ENCODE results near the gene ZFYVE28. TPM values are rescaled to one million over a fixed set of nuclear protein-coding genes. Genes with fewer than 3 reads are reported as not detected.

Gene ZFYVE28
- total and polyA plus RNA-seq, 2 donors (not counting 1 experiment from before 2014, with no cell fraction given): 5.8 to 12.1 TPM

GRCh38 chr4:2269206-2269531 lies 149.3 kb downstream of the ZFYVE28 start:
- no peak overlapping the region for H3K4me3 ChIP-seq (ENCODE audit: control extremely low read depth in 1 of 5, extremely low read depth in 1 of 5, insufficient read depth in 1 of 5, low read depth in 2 of 5, low read length in 4 of 5)
- ChIA-PET POLR2A (no interaction called here), CTCF (no interaction called here)
- no peaks in the 10 kb centered on the region for H3K9me3 ChIP-seq (ENCODE audit: control extremely low read depth in 1 of 3, control insufficient read depth in 2 of 3, insufficient read depth in 1 of 3, low read length in 2 of 3)
- H3K36me3 ChIP-seq (replicated peaks in 1 of 2; ENCODE audit: control extremely low read depth in 1 of 2, control insufficient read depth in 1 of 2, extremely low read depth in 1 of 2, insufficient read depth in 2 of 2, low read length in 1 of 2): no peaks in the 10 kb centered on the region
- H3K9ac ChIP-seq (ENCODE audit: low read length): no peak overlapping the region
- H3K4me2 ChIP-seq (replicated peaks; ENCODE audit: low read depth, low read length, poor library complexity, severe bottlenecking): no peak overlapping the region
- no peaks in the 10 kb centered on the region for H3K9me3 Mint-ChIP-seq (ENCODE audit: insufficient read depth)
- no peak overlapping the region for H3K4me3 Mint-ChIP-seq
- ATAC-seq (ENCODE audit: low read depth): no peak
- DNase-seq: no peak
- no peaks in the 10 kb centered on the region for H4K20me1 ChIP-seq (ENCODE audit: control insufficient read depth, insufficient read depth, low read length, poor library complexity, severe bottlenecking)
- no peak for TF ChIP-seq CTCF (IDR thresholded peaks at IDR 0.05)
- TF ChIP-seq EZH2 (IDR thresholded peaks at IDR 0.05; ENCODE audit: borderline replicate concordance, insufficient read depth, low read depth, low read length, poor library complexity, severe bottlenecking): no peak
- no peak overlapping the region for H3K27ac ChIP-seq (ENCODE audit: low read length in 2 of 2)
- H3K27me3 Mint-ChIP-seq: no peaks in the 10 kb centered on the region
- H3K27ac Mint-ChIP-seq: no peak overlapping the region
- H3K27me3 ChIP-seq (replicated peaks in 1 of 4; ENCODE audit: control extremely low read depth in 1 of 4, control insufficient read depth in 3 of 4, insufficient read depth in 4 of 4, low read length in 3 of 4): no peaks in the 10 kb centered on the region
- H2AFZ ChIP-seq (ENCODE audit: insufficient read depth, low read depth, low read length, poor library complexity, severe bottlenecking): no peak overlapping the region
- peaks cover 0 to 3% of the 10 kb centered on the region in 2 donors for H3K4me1 ChIP-seq (ENCODE audit: control insufficient read depth in 2 of 2, insufficient read depth in 2 of 2, low read length in 2 of 2)
- 82% methylated on average over 5 of the region's 6 CpGs for WGBS (ENCODE audit: insufficient coverage)
- intact Hi-C loops (cut with micrococcal nuclease): loop anchor here (10.0 kb wide), 1 partner anchor 426 kb away; no protein-coding TSS in a partner anchor
- H3K79me2 ChIP-seq (ENCODE audit: control insufficient read depth, insufficient read depth, low read length): peaks cover 4% of the 10 kb centered on the region
- H3K4me1 Mint-ChIP-seq: no peaks in the 10 kb centered on the region

- H4K20me1 ChIP-seq (ENCODE audit: control insufficient read depth, insufficient read depth, low read length, poor library complexity, severe bottlenecking): no peaks in the 10 kb centered on the region
- no peaks in the 10 kb centered on the region for H3K36me3 ChIP-seq (replicated peaks in 1 of 2; ENCODE audit: control extremely low read depth in 1 of 2, control insufficient read depth in 1 of 2, extremely low read depth in 1 of 2, insufficient read depth in 2 of 2, low read length in 1 of 2)
- no peak overlapping the region for H2AFZ ChIP-seq (ENCODE audit: insufficient read depth, low read depth, low read length, poor library complexity, severe bottlenecking)
- H3K4me3 ChIP-seq (ENCODE audit: control extremely low read depth in 1 of 5, extremely low read depth in 1 of 5, insufficient read depth in 1 of 5, low read depth in 2 of 5, low read length in 4 of 5): no peak overlapping the region
- no peak overlapping the region for H3K4me2 ChIP-seq (replicated peaks; ENCODE audit: low read depth, low read length, poor library complexity, severe bottlenecking)
- POLR2A ChIA-PET: no interaction called here
- TF ChIP-seq CTCF (IDR thresholded peaks at IDR 0.05) (no peak), EZH2 (IDR thresholded peaks at IDR 0.05; ENCODE audit: borderline replicate concordance, insufficient read depth, low read depth, low read length, poor library complexity, severe bottlenecking) (no peak)
- no peaks in the 10 kb centered on the region for H3K9me3 Mint-ChIP-seq (ENCODE audit: insufficient read depth)
- H3K27me3 ChIP-seq (replicated peaks in 1 of 4; ENCODE audit: control extremely low read depth in 1 of 4, control insufficient read depth in 3 of 4, insufficient read depth in 4 of 4, low read length in 3 of 4): no peaks in the 10 kb centered on the region
- DNase-seq (no peak), ATAC-seq (ENCODE audit: low read depth) (no peak)
- H3K4me1 Mint-ChIP-seq: peaks cover under 1% of the 10 kb centered on the region
- H3K27me3 Mint-ChIP-seq: no peaks in the 10 kb centered on the region
- no peak overlapping the region for H3K27ac ChIP-seq (ENCODE audit: low read length in 2 of 2)
- H3K4me1 ChIP-seq (ENCODE audit: control insufficient read depth in 2 of 2, insufficient read depth in 2 of 2, low read length in 2 of 2): peaks cover under 1 to 7% of the 10 kb centered on the region in 2 donors
- no peak overlapping the region for H3K27ac Mint-ChIP-seq
- no peaks in the 10 kb centered on the region for H3K9me3 ChIP-seq (ENCODE audit: control extremely low read depth in 1 of 3, control insufficient read depth in 2 of 3, insufficient read depth in 1 of 3, low read length in 2 of 3)
- WGBS (ENCODE audit: insufficient coverage): 90% methylated on average over 21 of the region's 22 CpGs
- peaks cover 4% of the 10 kb centered on the region for H3K79me2 ChIP-seq (ENCODE audit: control insufficient read depth, insufficient read depth, low read length)
- H3K9ac ChIP-seq (ENCODE audit: low read length): no peak overlapping the region
- no peak overlapping the region for H3K4me3 Mint-ChIP-seq
- CTCF ChIA-PET: no interaction called here
- intact Hi-C loops (cut with micrococcal nuclease): loop anchor here (10.0 kb wide), 1 partner anchor 426 kb away; no protein-coding TSS in a partner anchor
Observed at GRCh38 chr4:2268357-2269205, 149.9 kb downstream of the ZFYVE28 start.

All from B cell (primary cell).